Fibroblast of villous mesenchyme (primary cell): Measurements from ENCODE around the gene TADA1. TPM values are rescaled to one million over a fixed set of nuclear protein-coding genes. Genes with fewer than 3 reads are reported as not detected.

Source experiments
- DNase-seq: peaks from one replicate; pipeline ENCODE4 v3.0.0-alpha.2; 2010; ENCODE audit warnings: low read depth
- H3K4me3 ChIP-seq: 2 replicates; pipeline ENCODE4 v1.5.1; 2011; ENCODE audit warnings: low read depth, mild to moderate bottlenecking, low read length
- CTCF ChIP-seq: IDR thresholded peaks from 2 replicates; pipeline ENCODE4 v1.5.1; 2012; ENCODE audit warnings: low read depth, mild to moderate bottlenecking, low read length; ENCODE audit not compliant: insufficient read depth
- total RNA-seq: library from RNA; depleted of rRNA; stranded (reverse); fragments of >200 nt; gene quantifications from 2 replicates; pipeline ENCODE4 v1.2.3, GENCODE V29; 2012

Gene TADA1
- total RNA-seq, 1 donor: 16.0 TPM

- no peak for DNase-seq
- H3K4me3 ChIP-seq: no peak overlapping the region
- TF ChIP-seq CTCF: no peak
These were observed 39.0 kb upstream of the TADA1 start for GRCh38 chr1:166915042-166915441.

- no peak overlapping the region for H3K4me3 ChIP-seq
- TF ChIP-seq CTCF: no peak
- DNase-seq: no peak
These were observed 38.0 kb upstream of the TADA1 start for GRCh38 chr1:166914111-166914510.

- H3K4me3 ChIP-seq: no peak overlapping the region
- TF ChIP-seq CTCF: no peak
- no peak for DNase-seq
These were observed 35.6 kb upstream of the TADA1 start for GRCh38 chr1:166911624-166912023.

GRCh38 chr1:166910396-166910994, 34.4 kb upstream of the TADA1 start:
- DNase-seq: peak; percentile 87
- no peak overlapping the region for H3K4me3 ChIP-seq
- TF ChIP-seq CTCF: peak; percentile 86

- H3K4me3 ChIP-seq: no peak overlapping the region
- no peak for TF ChIP-seq CTCF
- DNase-seq: no peak
These were observed 32.9 kb upstream of the TADA1 start for GRCh38 chr1:166908942-166909341.

- no peak for TF ChIP-seq CTCF
- DNase-seq: no peak
- H3K4me3 ChIP-seq: no peak overlapping the region
These were observed 31.7 kb upstream of the TADA1 start for GRCh38 chr1:166907763-166908162.

GRCh38 chr1:166907051-166907450, 31.0 kb upstream of the TADA1 start:
- H3K4me3 ChIP-seq: no peak overlapping the region
- no peak for DNase-seq
- TF ChIP-seq CTCF: no peak
